Breast epithelium (tissue), 4 donors: ENCODE data around the gene SLC37A1. TPM values are rescaled to one million over a fixed set of nuclear protein-coding genes. Genes with fewer than 3 reads are reported as not detected.

Source experiments
- DNase-seq, 2 donors: peaks; one replicate each; pipeline ENCODE4 v3.0.0-alpha.2; 2019; ENCODE audit warnings: low spot score in 2 of 2
- H3K27ac ChIP-seq, 2 donors: fragments of 200-600 bp; sonication (generic) in 1 of 2; one replicate each; pipeline ENCODE4 v1.5.1; 2016 to 2019; ENCODE audit warnings: mild to moderate bottlenecking in 1 of 2
- H3K27me3 ChIP-seq, 2 donors: fragments of 200-600 bp; sonication (generic) in 1 of 2; one replicate each; pipeline versions ENCODE4 v1.5.1 to v1.6.0; 2017 to 2019; ENCODE audit warnings: control low read depth in 1 of 2, mild to moderate bottlenecking in 1 of 2
- H3K36me3 ChIP-seq: fragments of 200-600 bp; one replicate; pipeline ENCODE4 v1.5.1; 2019
- H3K4me1 ChIP-seq, 2 donors: fragments of 200-600 bp; sonication (generic); one replicate each; pipeline ENCODE4 v1.5.1; 2016 to 2019; ENCODE audit warnings: control low read depth in 1 of 2
- H3K4me3 ChIP-seq, 3 donors: fragments of 200-600 bp; sonication (generic); 1 replicate in 2 of 3; 2 replicates in 1 of 3; pipeline ENCODE4 v1.5.1; 2016 to 2019; ENCODE audit warnings: mild to moderate bottlenecking in 3 of 3, moderate library complexity in 2 of 3
- H3K9me3 ChIP-seq, 2 donors: fragments of 200-600 bp; sonication (generic) in 1 of 2; one replicate each; pipeline ENCODE4 v1.5.1; 2016 to 2019; ENCODE audit warnings: control low read depth in 1 of 2
- CTCF ChIP-seq, 3 donors: fragments of 450-650 bp; IDR thresholded peaks; one replicate each; pipeline ENCODE4 v1.5.1; 2016 to 2017; ENCODE audit warnings: antibody characterized with exemption in 3 of 3, mild to moderate bottlenecking in 3 of 3, moderate library complexity in 3 of 3
- POLR2A ChIP-seq: fragments of 450-650 bp; IDR thresholded peaks from one replicate; pipeline ENCODE4 v1.6.1; 2016; ENCODE audit warnings: antibody characterized with exemption, mild to moderate bottlenecking, moderate library complexity
- POLR2AphosphoS5 ChIP-seq, 3 donors: sonication (generic); formaldehyde crosslinking; IDR thresholded peaks; one replicate each; pipeline ENCODE4 v1.6.1; 2017; ENCODE audit warnings: antibody characterized with exemption in 3 of 3
- intact Hi-C: fragments of 100-400 bp; cut with DNase I; formaldehyde crosslinking; loops from one replicate; pipeline ENCODE4 v1.15.1; 2023; ENCODE audit warnings: low total_unique reads
- total RNA-seq, 3 donors: library from RNA; depleted of rRNA; stranded (reverse); fragments of >200 nt; gene quantifications; one replicate each; pipeline ENCODE4 v1.1.0, GENCODE V29; 2016

SLC37A1 gene
- total RNA-seq, 3 donors from 2014 or later, result 7.5 to 18.4 (median 18.4) TPM

- Histone ChIP-seq H3K4me3 (no peak overlapping the region), H3K27me3 (no peaks in the 10 kb centered on the region), H3K4me1 (no peaks in the 10 kb centered on the region), H3K27ac (peak overlapping the region in 1 of 2 donors; percentile 12), H3K9me3 (no peaks in the 10 kb centered on the region), H3K36me3 (no peaks in the 10 kb centered on the region)
- peak in 1 of 2 donors; percentile 65 for DNase-seq
- TF ChIP-seq CTCF (IDR thresholded peaks at IDR 0.05) (no peak), POLR2AphosphoS5 (IDR thresholded peaks at IDR 0.05) (no peak), POLR2A (no peak)
- intact Hi-C loops, result no loop called here
These were observed 22.0 kb downstream of the SLC37A1 start for GRCh38 chr21:42535602-42536171.

DNA sequence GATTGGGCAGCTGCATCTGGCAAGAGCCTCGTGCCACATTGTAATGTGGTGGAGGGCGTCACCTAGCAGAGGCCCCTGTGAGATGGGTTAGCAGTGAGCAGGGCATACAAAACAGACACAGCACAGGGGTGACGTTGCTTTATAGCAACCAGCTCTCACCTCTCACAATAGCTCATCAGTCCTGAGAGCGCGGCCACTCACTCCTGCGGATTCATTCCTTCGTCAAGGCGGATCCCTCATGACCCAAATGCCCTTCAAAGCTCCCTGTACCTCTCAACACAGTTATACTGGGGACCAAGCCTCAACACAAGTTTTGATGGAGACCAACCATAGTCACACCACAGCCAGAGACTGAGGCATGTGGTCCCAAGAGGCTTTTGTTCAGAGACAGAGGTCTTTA is 22.9 kb downstream of the SLC37A1 start:
- no peak for TF ChIP-seq POLR2A
- no peak for TF ChIP-seq POLR2AphosphoS5 (IDR thresholded peaks at IDR 0.05)
- peak in 1 of 2 donors; percentile 24 for DNase-seq
- H3K9me3 ChIP-seq, result no peaks in the 10 kb centered on the region
- no peak overlapping the region for H3K27ac ChIP-seq
- H3K4me3 ChIP-seq, result no peak overlapping the region
- H3K4me1 ChIP-seq, result no peaks in the 10 kb centered on the region
- no peaks in the 10 kb centered on the region for H3K36me3 ChIP-seq
- intact Hi-C loops, result no loop called here
- no peaks in the 10 kb centered on the region for H3K27me3 ChIP-seq

- Histone ChIP-seq H3K4me3 (no peak overlapping the region), H3K9me3 (no peaks in the 10 kb centered on the region), H3K4me1 (no peaks in the 10 kb centered on the region), H3K27ac (no peak overlapping the region), H3K36me3 (no peaks in the 10 kb centered on the region), H3K27me3 (no peaks in the 10 kb centered on the region)
- intact Hi-C loops, result no loop called here
- DNase-seq, result peak in 1 of 2 donors; percentile 15
- no peak for TF ChIP-seq POLR2A
- peak in 1 of 3 donors; percentile 8 for TF ChIP-seq CTCF (IDR thresholded peaks at IDR 0.05)
These were observed 23.6 kb downstream of the SLC37A1 start for GRCh38 chr21:42537106-42537742.

DNA sequence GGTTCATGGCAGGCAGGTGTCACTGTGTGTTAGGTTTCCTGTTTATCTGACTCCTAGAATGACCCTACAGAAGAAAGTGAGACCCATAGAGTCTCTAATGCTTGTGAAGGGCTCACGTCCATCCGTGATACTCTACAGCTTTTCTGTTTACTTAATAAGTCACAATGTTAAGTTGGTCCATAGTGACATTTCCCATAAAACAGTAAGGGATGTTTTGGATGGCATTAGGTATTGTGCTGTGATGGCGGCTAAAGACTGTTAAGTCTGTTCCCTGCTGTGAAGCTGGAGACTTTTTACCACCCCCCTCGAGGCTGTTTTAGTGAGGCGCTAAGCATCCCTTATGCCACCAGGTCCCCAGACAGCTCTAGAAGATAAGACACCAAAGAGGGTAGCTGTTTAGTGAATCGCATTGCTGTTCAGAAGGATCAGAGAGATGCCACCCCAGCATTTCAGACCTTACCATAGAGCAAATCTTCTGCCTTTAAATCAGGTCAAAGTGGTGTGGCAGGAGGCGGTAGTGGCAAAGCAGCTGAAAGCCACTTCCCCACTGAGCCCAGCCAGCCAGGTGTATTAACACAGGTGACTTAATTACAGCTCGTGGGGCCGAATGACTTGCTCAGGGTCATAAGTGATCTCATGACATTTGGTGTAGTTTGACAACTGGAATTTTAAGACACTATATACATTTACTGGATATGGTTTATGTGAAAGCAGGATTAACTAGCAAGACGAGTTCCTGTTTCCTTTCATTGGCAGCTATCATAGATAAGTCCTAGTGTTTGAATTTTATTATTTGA is 25.0 kb downstream of the SLC37A1 start:
- no peaks in the 10 kb centered on the region for H3K4me1 ChIP-seq
- DNase-seq, result no peak
- H3K36me3 ChIP-seq, result no peaks in the 10 kb centered on the region
- TF ChIP-seq POLR2A (no peak), CTCF (IDR thresholded peaks at IDR 0.05) (no peak)
- no peak overlapping the region for H3K4me3 ChIP-seq
- intact Hi-C loops, result no loop called here
- H3K27me3 ChIP-seq, result no peaks in the 10 kb centered on the region
- H3K9me3 ChIP-seq, result no peaks in the 10 kb centered on the region
- H3K27ac ChIP-seq, result no peak overlapping the region

GRCh38 chr21:42539342-42539741 is 25.7 kb downstream of the SLC37A1 start:
- intact Hi-C loops, result no loop called here
- no peak for DNase-seq

More at GRCh38 chr21:42539342-42539741, 25.7 kb downstream of the SLC37A1 start:
- Histone ChIP-seq H3K4me3 (no peak overlapping the region), H3K4me1 (no peaks in the 10 kb centered on the region), H3K27ac (no peak overlapping the region), H3K9me3 (no peaks in the 10 kb centered on the region), H3K36me3 (no peaks in the 10 kb centered on the region), H3K27me3 (no peaks in the 10 kb centered on the region)
- TF ChIP-seq POLR2AphosphoS5 (IDR thresholded peaks at IDR 0.05) (no peak), CTCF (IDR thresholded peaks at IDR 0.05) (no peak), POLR2A (no peak)
